IMR-90 (cell line): Measurements from ENCODE around the gene DPH2. TPM values are rescaled to one million over a fixed set of nuclear protein-coding genes. Genes with fewer than 3 reads are reported as not detected.
A peak's percentile ranks its signal among the peaks of the same experiment; 100 is the strongest.

Experiments
- ATAC-seq: fragments of 200-7000 bp; cut with Tn5 transposase; 2 replicates; pipeline ENCODE4 v1.9.1; 2020; ENCODE audit warnings: low read depth, mild to moderate bottlenecking, moderate library complexity
- BruUV-seq: library from RNA; stranded (reverse); fragments of 400-500 nt; replicated peaks from 2 replicates; lab custom pipeline; 2021; lab: Mats Ljungman, UMichigan
- CTCF ChIA-PET: fragments of 300-600 bp; formaldehyde crosslinking; extraction: SDS; loops from one replicate; lab custom pipeline; 2021; ENCODE audit warnings: antibody characterized with exemption; lab: Yijun Ruan, JAX
- POLR2A ChIA-PET: fragments of 300-600 bp; sonication (Branson Sonifier 250); formaldehyde crosslinking; loops from one replicate; lab custom pipeline; 2022; ENCODE audit warnings: antibody characterized with exemption; ENCODE audit not compliant: unreplicated experiment; lab: Charles Lee
- DNase-seq: peaks from one replicate; pipeline ENCODE4 v3.0.0; 2013
- H2AFZ ChIP-seq: replicated peaks from 2 replicates; pipeline ENCODE3; 2013; ENCODE audit warnings: low read length, mild to moderate bottlenecking; ENCODE audit not compliant: poor library complexity
- H2AK5ac ChIP-seq: 2 replicates; pipeline ENCODE4 v1.6.1; 2013; ENCODE audit warnings: low read depth, low read length, inconsistent platforms
- H2AK9ac ChIP-seq: replicated peaks from 2 replicates; pipeline ENCODE3; 2013; ENCODE audit warnings: mild to moderate bottlenecking, low read depth, low read length, moderate library complexity; ENCODE audit not compliant: poor library complexity
- H2BK120ac ChIP-seq: 2 replicates; pipeline ENCODE4 v1.6.1; 2013; ENCODE audit warnings: low read depth, low read length, inconsistent platforms
- H2BK15ac ChIP-seq: 3 replicates; pipeline ENCODE4 v1.6.1; 2013; ENCODE audit warnings: low read depth, low read length, inconsistent platforms
- H2BK20ac ChIP-seq: 2 replicates; pipeline ENCODE4 v1.6.1; 2013; ENCODE audit warnings: low read depth, mild to moderate bottlenecking, inconsistent platforms, low read length, moderate library complexity
- H2BK5ac ChIP-seq: 2 replicates; pipeline ENCODE4 v1.6.1; 2013; ENCODE audit warnings: mild to moderate bottlenecking, low read depth, low read length, inconsistent platforms; ENCODE audit not compliant: poor library complexity, severe bottlenecking
- H3K14ac ChIP-seq: replicated peaks from 2 replicates; pipeline ENCODE4 v1.6.1; 2013; ENCODE audit warnings: low read depth, low read length, inconsistent platforms
- H3K18ac ChIP-seq: 2 replicates; pipeline ENCODE4 v1.6.1; 2013; ENCODE audit warnings: low read depth, low read length, control low read depth
- H3K23ac ChIP-seq: 2 replicates; pipeline ENCODE4 v1.6.1; 2013; ENCODE audit warnings: low read depth, low read length, inconsistent platforms
- H3K27ac ChIP-seq: 2 replicates; pipeline ENCODE4 v1.5.1; 2013; ENCODE audit warnings: mild to moderate bottlenecking, control low read depth, low read length; ENCODE audit not compliant: insufficient read depth
- H3K27me3 ChIP-seq: 2 replicates; pipeline ENCODE4 v1.6.1; 2013; ENCODE audit warnings: low read length; ENCODE audit not compliant: control insufficient read depth, insufficient read depth
- H3K36me3 ChIP-seq: 2 replicates; pipeline ENCODE4 v1.6.1; 2013; ENCODE audit warnings: low read length, mixed read lengths; ENCODE audit not compliant: control insufficient read depth, insufficient read depth
- H3K4ac ChIP-seq: 2 replicates; pipeline ENCODE4 v1.6.1; 2013; ENCODE audit warnings: low read depth, low read length, inconsistent platforms
- H3K4me1 ChIP-seq: 2 replicates; pipeline ENCODE4 v1.6.1; 2013; ENCODE audit warnings: low read length, mixed read lengths; ENCODE audit not compliant: control insufficient read depth, insufficient read depth
- H3K4me2 ChIP-seq: 2 replicates; pipeline ENCODE4 v1.6.1; 2013; ENCODE audit warnings: low read depth, mild to moderate bottlenecking, control low read depth, low read length, moderate library complexity
- H3K4me3 ChIP-seq: 2 replicates; pipeline ENCODE4 v1.5.1; 2013; ENCODE audit warnings: low read depth, mild to moderate bottlenecking, control low read depth, low read length, moderate library complexity; ENCODE audit not compliant: insufficient read depth
- H3K56ac ChIP-seq: 2 replicates; pipeline ENCODE4 v1.6.1; 2013; ENCODE audit warnings: low read length, inconsistent platforms; ENCODE audit not compliant: insufficient read depth; ENCODE audit errors: extremely low read depth
- H3K79me1 ChIP-seq, 2 experiments: 2 replicates each; pipeline ENCODE4 v1.6.1; 2013; ENCODE audit warnings: low read length in 2 of 2, inconsistent platforms in 1 of 2, low read depth in 1 of 2
- H3K9ac ChIP-seq: 2 replicates; pipeline ENCODE4 v1.6.1; 2013; ENCODE audit warnings: low read depth, low read length, control low read depth
- H3K9me1 ChIP-seq: 2 replicates; pipeline ENCODE4 v1.6.1; 2013; ENCODE audit warnings: low read length, inconsistent platforms; ENCODE audit not compliant: insufficient read depth
- H3K9me3 ChIP-seq: 2 replicates; pipeline ENCODE4 v1.6.1; 2013; ENCODE audit warnings: low read length; ENCODE audit not compliant: control insufficient read depth, insufficient read depth
- H4K20me1 ChIP-seq: 2 replicates; pipeline ENCODE4 v1.6.1; 2013; ENCODE audit warnings: low read length, inconsistent platforms; ENCODE audit not compliant: insufficient read depth
- H4K5ac ChIP-seq: 2 replicates; pipeline ENCODE4 v1.6.1; 2013; ENCODE audit warnings: mild to moderate bottlenecking, low read depth, low read length, control low read depth
- H4K8ac ChIP-seq, 2 experiments: 2 replicates each; pipeline ENCODE4 v1.6.1; 2013; ENCODE audit warnings: low read depth in 2 of 2, low read length in 2 of 2, control low read depth in 1 of 2, inconsistent platforms in 1 of 2
- H4K91ac ChIP-seq: 2 replicates; pipeline ENCODE4 v1.6.1; 2013; ENCODE audit warnings: low read depth, low read length, inconsistent platforms; ENCODE audit not compliant: insufficient read depth
- CEBPB ChIP-seq: IDR thresholded peaks from 2 replicates; pipeline ENCODE4 v1.6.1; 2012; ENCODE audit warnings: low read depth, low read length, improper control_type of control experiment
- MAFK ChIP-seq: IDR thresholded peaks from 2 replicates; pipeline ENCODE4 v1.6.1; 2012; ENCODE audit warnings: low read depth, low read length, improper control_type of control experiment
- POLR2A ChIP-seq: IDR thresholded peaks from 2 replicates; pipeline ENCODE4 v1.6.1; 2012; ENCODE audit warnings: mild to moderate bottlenecking, low read depth, low read length
- RAD21 ChIP-seq: IDR thresholded peaks from 2 replicates; pipeline ENCODE4 v1.6.1; 2012; ENCODE audit warnings: low read length, improper control_type of control experiment
- RCOR1 ChIP-seq: IDR thresholded peaks from 2 replicates; pipeline ENCODE4 v1.6.1; 2012; ENCODE audit warnings: mild to moderate bottlenecking, low read length, improper control_type of control experiment; ENCODE audit not compliant: insufficient replicate concordance
- SMC3 ChIP-seq: fragments of 150-350 bp; IDR thresholded peaks from 2 replicates; pipeline ENCODE4 v1.6.1; 2016; ENCODE audit warnings: low read depth, mild to moderate bottlenecking, antibody characterized with exemption, low read length, moderate library complexity
- USF2 ChIP-seq: fragments of 150-350 bp; IDR thresholded peaks from 2 replicates; pipeline ENCODE4 v1.6.1; 2017; ENCODE audit warnings: mild to moderate bottlenecking, antibody characterized with exemption, low read length, low read depth
- WGBS, 2 experiments: methylation state at CpG; one replicate each; pipeline versions ENCODE4 v1.1.5 to v1.1.7; 2013; ENCODE audit warnings: missing lambda C conversion rate in 2 of 2; ENCODE audit not compliant: insufficient read length in 1 of 2; ENCODE audit errors: extremely low coverage in 2 of 2; 5-methylcytosine and 5-hydroxymethylcytosine counted together
- dilution Hi-C: fragments of 300-500 bp; cut with HindIII; formaldehyde crosslinking; loops from one replicate; pipeline ENCODE4 v1.14.3; 2018; ENCODE audit warnings: low sequenced_read_pairs; ENCODE audit not compliant: unreplicated experiment
- in situ Hi-C: fragments of 300-500 bp; cut with MboI; formaldehyde crosslinking; loops from 3 replicates; pipeline ENCODE4 v1.14.3; 2019; ENCODE audit warnings: low sequenced_read_pairs, inconsistent platforms, mixed read lengths
- intact Hi-C: fragments of 100-400 bp; cut with micrococcal nuclease; formaldehyde crosslinking; loops from 2 replicates; pipeline ENCODE4 v1.10.0; 2022
- polyA plus RNA-seq, 3 experiments: library from polyadenylated mRNA; depleted of rRNA; stranded (reverse); fragments of >200 nt; gene quantifications; 2 replicates each; pipeline ENCODE4 v1.2.3, GENCODE V29; 2012; ENCODE audit warnings: low replicate concordance in 1 of 3
- total RNA-seq: library from RNA; depleted of rRNA; stranded (reverse); fragments of >200 nt; gene quantifications from 2 replicates; pipeline ENCODE4 v1.2.3, GENCODE V29; 2012
- TF ChIP-seq, protein P1 (sequence below): fragments of 150-350 bp; IDR thresholded peaks from 2 replicates; pipeline ENCODE4 v1.6.1; 2016; ENCODE audit warnings: low read depth, mild to moderate bottlenecking, low read length, moderate library complexity, borderline replicate concordance

Gene DPH2
- total and polyA plus RNA-seq, 2 of the 4 experiments (the other 2 are of a cell fraction), result 21.0 to 32.2 TPM

DNA sequence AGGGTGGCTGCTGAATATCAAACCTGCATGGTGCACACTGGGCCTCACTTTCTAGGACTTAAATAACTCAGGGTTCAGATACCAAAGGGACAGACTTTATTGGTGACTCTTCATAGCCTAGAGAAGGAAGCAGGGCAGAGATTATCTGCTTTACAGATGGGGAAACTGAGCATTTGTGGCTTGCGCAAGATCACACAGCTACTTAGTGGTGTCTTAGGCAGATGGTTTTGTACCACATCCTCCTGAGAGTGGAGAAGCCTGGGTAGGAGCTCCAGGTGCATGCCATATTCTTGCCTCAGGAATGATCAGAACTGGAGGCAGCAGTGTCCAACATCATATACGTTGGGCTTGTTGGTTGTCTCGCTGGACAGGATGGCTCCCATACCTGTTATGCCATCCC is 6.8 kb upstream of the DPH2 start:
- Histone ChIP-seq H3K27me3 (no peaks in the 10 kb centered on the region), H3K4ac (no peak overlapping the region), H2AK9ac (no peak overlapping the region), H3K23ac (no peak overlapping the region), H4K5ac (no peak overlapping the region), H3K9ac (no peak overlapping the region), H2AK5ac (no peak overlapping the region), H3K36me3 (peaks cover 44% of the 10 kb centered on the region), H3K18ac (no peak overlapping the region), H4K8ac (no peak overlapping the region), H3K14ac (no peak overlapping the region), H3K9me1 (peaks cover 13% of the 10 kb centered on the region), H4K91ac (no peak overlapping the region), H3K27ac (no peak overlapping the region), H3K9me3 (no peaks in the 10 kb centered on the region), H2BK120ac (no peak overlapping the region), H3K79me1 (0 out of 4 replicates have a peak, but pooled peaks cover 0 to 3% of the 10 kb centered on the region in 2 experiments), H3K4me3 (no peak overlapping the region), H3K4me1 (no peaks in the 10 kb centered on the region), H3K56ac (no peak overlapping the region), H3K4me2 (no peak overlapping the region), H2BK15ac (no peak overlapping the region), H2BK5ac (no peak overlapping the region), H4K20me1 (peaks cover 7% of the 10 kb centered on the region; the same call in 1 of the 2 replicates), H2BK20ac (no peak overlapping the region), H2AFZ (no peak overlapping the region)
- ATAC-seq (no peak), DNase-seq (no peak)
- intact Hi-C loops (no loop called here), dilution Hi-C loops (no loop called here), in situ Hi-C loops (loop anchor here (25.0 kb wide), 1 partner anchor 426 kb away; the partner anchor contains the start of gene PTPRF)
- ChIA-PET POLR2A (no interaction called here), CTCF (no interaction called here)
- no TSS peak for BruUV-seq
- WGBS, 2 experiments, result 100% methylated on average over 1 of the region's 3 CpGs; no CpG with 5 or more reads in 1 of the 2 experiments
- TF ChIP-seq RCOR1, result no peak
- TF ChIP-seq RAD21, result no peak
- TF ChIP-seq, protein P1, sequence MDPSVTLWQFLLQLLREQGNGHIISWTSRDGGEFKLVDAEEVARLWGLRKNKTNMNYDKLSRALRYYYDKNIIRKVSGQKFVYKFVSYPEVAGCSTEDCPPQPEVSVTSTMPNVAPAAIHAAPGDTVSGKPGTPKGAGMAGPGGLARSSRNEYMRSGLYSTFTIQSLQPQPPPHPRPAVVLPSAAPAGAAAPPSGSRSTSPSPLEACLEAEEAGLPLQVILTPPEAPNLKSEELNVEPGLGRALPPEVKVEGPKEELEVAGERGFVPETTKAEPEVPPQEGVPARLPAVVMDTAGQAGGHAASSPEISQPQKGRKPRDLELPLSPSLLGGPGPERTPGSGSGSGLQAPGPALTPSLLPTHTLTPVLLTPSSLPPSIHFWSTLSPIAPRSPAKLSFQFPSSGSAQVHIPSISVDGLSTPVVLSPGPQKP, result no peak
- TF ChIP-seq USF2, result no peak
- TF ChIP-seq MAFK, result no peak
- TF ChIP-seq CEBPB, result peak; percentile 39
- TF ChIP-seq POLR2A, result no peak
- TF ChIP-seq SMC3, result no peak
